GM19193 (cell line): ENCODE measurements around the gene LGALS4.

ENCODE experiments used
- POLR2A ChIP-seq: IDR thresholded peaks from 4 replicates; pipeline ENCODE4 v1.6.1; 2011; ENCODE audit not compliant: insufficient read depth, insufficient read length; ENCODE audit errors: extremely low read depth

LGALS4 gene

GRCh38 chr19:38809592-38810252, 3.0 kb downstream of the LGALS4 start:
- TF ChIP-seq POLR2A: no peak

- TF ChIP-seq POLR2A: no peak
Observed at GRCh38 chr19:38808741-38809140, 4.0 kb downstream of the LGALS4 start.

GRCh38 chr19:38806371-38806770, 6.4 kb downstream of the LGALS4 start:
- no peak for TF ChIP-seq POLR2A

- TF ChIP-seq POLR2A: no peak
Observed at GRCh38 chr19:38805180-38805579, 7.6 kb downstream of the LGALS4 start.

GRCh38 chr19:38803543-38803942, 9.2 kb downstream of the LGALS4 start:
- TF ChIP-seq POLR2A: no peak

GRCh38 chr19:38801359-38802095, 11.2 kb downstream of the LGALS4 start:
- TF ChIP-seq POLR2A: no peak

GRCh38 chr19:38800577-38801347, 12.0 kb downstream of the LGALS4 start:
- no peak for TF ChIP-seq POLR2A

- no peak for TF ChIP-seq POLR2A
Observed at GRCh38 chr19:38799104-38799503, 13.6 kb downstream of the LGALS4 start.

GRCh38 chr19:38796154-38796553, 16.6 kb downstream of the LGALS4 start:
- TF ChIP-seq POLR2A: no peak

GRCh38 chr19:38795549-38795948, 17.2 kb downstream of the LGALS4 start:
- no peak for TF ChIP-seq POLR2A

GRCh38 chr19:38793671-38794070, 19.1 kb downstream of the LGALS4 start:
- no peak for TF ChIP-seq POLR2A

GRCh38 chr19:38793177-38793576, 19.6 kb downstream of the LGALS4 start:
- TF ChIP-seq POLR2A: no peak

- peak; percentile 27 for TF ChIP-seq POLR2A
Observed at GRCh38 chr19:38792250-38793111, 20.3 kb downstream of the LGALS4 start.

- no peak for TF ChIP-seq POLR2A
Observed at GRCh38 chr19:38788478-38789243, 24.1 kb downstream of the LGALS4 start, which contains the start of gene LGALS7B. Gene LGALS7B (plus strand): TSS chr19:38789200. CDS start chr19:38789227, 27 bp downstream.
